Transverse colon (tissue), 4 donors: ENCODE results near the gene SET. TPM values are rescaled to one million over a fixed set of nuclear protein-coding genes. Genes with fewer than 3 reads are reported as not detected.

Experiments used
- DNase-seq: peaks from one replicate; pipeline ENCODE4 v3.0.0-alpha.2; 2019
- H3K27ac ChIP-seq, 4 donors: fragments of 200-600 bp; sonication (generic); 2 replicates each; pipeline ENCODE4 v1.5.1; 2016 to 2018; ENCODE audit warnings: inconsistent platforms in 4 of 4
- H3K27me3 ChIP-seq: fragments of 200-600 bp; sonication (generic); 2 replicates; pipeline ENCODE4 v1.5.1; 2017; ENCODE audit warnings: inconsistent platforms
- H3K36me3 ChIP-seq, 4 donors: fragments of 200-600 bp; sonication (generic); 2 replicates each; pipeline ENCODE4 v1.5.1; 2017 to 2019; ENCODE audit warnings: inconsistent platforms in 4 of 4
- H3K4me1 ChIP-seq, 4 donors: fragments of 200-600 bp; sonication (generic); 2 replicates each; pipeline ENCODE4 v1.5.1; 2017 to 2020; ENCODE audit warnings: inconsistent platforms in 4 of 4
- H3K4me3 ChIP-seq, 4 donors: fragments of 200-600 bp; sonication (generic); 1 replicate in 1 of 4; 2 replicates in 3 of 4; pipeline versions ENCODE4 v1.5.1 to v1.6.1; 2017 to 2019; ENCODE audit warnings: inconsistent platforms in 4 of 4
- H3K9me3 ChIP-seq, 2 donors: fragments of 200-600 bp; sonication (generic); 2 replicates each; pipeline ENCODE4 v1.5.1; 2017 to 2019; ENCODE audit warnings: inconsistent platforms in 2 of 2
- EP300 ChIP-seq: sonication (generic); formaldehyde crosslinking; IDR thresholded peaks from one replicate; pipeline ENCODE4 v1.6.1; 2017; ENCODE audit warnings: antibody characterized with exemption, low read depth
- POLR2A ChIP-seq: fragments of 450-650 bp; IDR thresholded peaks from one replicate; pipeline ENCODE4 v1.6.1; 2016; ENCODE audit warnings: antibody characterized with exemption, mild to moderate bottlenecking, moderate library complexity
- POLR2AphosphoS5 ChIP-seq, 3 donors: sonication (generic); formaldehyde crosslinking; IDR thresholded peaks; one replicate each; pipeline ENCODE4 v1.6.1; 2016; ENCODE audit warnings: antibody characterized with exemption in 3 of 3
- WGBS, 2 donors: methylation state at CpG; one replicate each; pipeline ENCODE4 v1.1.5; 2018; ENCODE audit warnings: low coverage in 1 of 2; 5-methylcytosine and 5-hydroxymethylcytosine counted together
- in situ Hi-C, 4 donors: fragments of 200-750 bp; cut with MboI; loops; one replicate each; pipeline versions ENCODE4 v1.15.0 to v1.15.1; 2017; ENCODE audit warnings: low sequenced_read_pairs in 3 of 4, low pct_ligation_motif_present in 1 of 4, low pct_unique_long_range_greater_than_20kb in 1 of 4
- intact Hi-C: fragments of 100-400 bp; cut with DNase I; formaldehyde crosslinking; loops from one replicate; pipeline ENCODE4 v1.15.1; 2023; ENCODE audit warnings: low total_unique reads
- total RNA-seq, 4 donors: library from RNA; depleted of rRNA; stranded (reverse); fragments of >200 nt; gene quantifications; one replicate each; pipeline ENCODE4 v1.1.0, GENCODE V29; 2016
- TF ChIP-seq, protein P1 (sequence below), 5 experiments: fragments of 200-600 bp in 3 of 5; fragments of 450-650 bp in 2 of 5; sonication (generic) in 3 of 5; IDR thresholded peaks; 1 replicate in 2 of 5; 2 replicates in 3 of 5; pipeline ENCODE4 v1.5.1; 2016 to 2017; ENCODE audit warnings: antibody characterized with exemption in 5 of 5, inconsistent platforms in 3 of 5, mild to moderate bottlenecking in 2 of 5, moderate library complexity in 1 of 5

The SET gene
- total RNA-seq, 4 donors from 2014 or later: 29.2 to 153 (median 64.4) TPM

- in situ Hi-C loops: no loop called here
These were observed 13.5 kb downstream of the SET start, which contains the start of gene PKN3 for GRCh38 chr9:128702445-128702948. PKN3 (plus strand) TSS chr9:128702503; CDS start chr9:128702916, 413 bp downstream.

GRCh38 chr9:128702949-128703615 lies 14.1 kb downstream of the SET start:
- Histone ChIP-seq H3K27ac (peak overlapping the region; percentile 66 to 83 (median 76)), H3K36me3 (no peaks in the 10 kb centered on the region), H3K27me3 (no peaks in the 10 kb centered on the region), H3K9me3 (no peaks in the 10 kb centered on the region), H3K4me3 (peak overlapping the region; percentile 66 to 85 (median 72)), H3K4me1 (peaks cover 0 to 10% (median 6%) of the 10 kb centered on the region in 4 donors)
- intact Hi-C loops (loop anchor here (1.0 kb wide), 1 partner anchor 81 kb away; no protein-coding TSS in a partner anchor), in situ Hi-C loops (no loop called here)
- no peak for TF ChIP-seq POLR2AphosphoS5 (IDR thresholded peaks at IDR 0.05)
- TF ChIP-seq EP300: no peak
- TF ChIP-seq POLR2A: no peak
- TF ChIP-seq, protein P1, sequence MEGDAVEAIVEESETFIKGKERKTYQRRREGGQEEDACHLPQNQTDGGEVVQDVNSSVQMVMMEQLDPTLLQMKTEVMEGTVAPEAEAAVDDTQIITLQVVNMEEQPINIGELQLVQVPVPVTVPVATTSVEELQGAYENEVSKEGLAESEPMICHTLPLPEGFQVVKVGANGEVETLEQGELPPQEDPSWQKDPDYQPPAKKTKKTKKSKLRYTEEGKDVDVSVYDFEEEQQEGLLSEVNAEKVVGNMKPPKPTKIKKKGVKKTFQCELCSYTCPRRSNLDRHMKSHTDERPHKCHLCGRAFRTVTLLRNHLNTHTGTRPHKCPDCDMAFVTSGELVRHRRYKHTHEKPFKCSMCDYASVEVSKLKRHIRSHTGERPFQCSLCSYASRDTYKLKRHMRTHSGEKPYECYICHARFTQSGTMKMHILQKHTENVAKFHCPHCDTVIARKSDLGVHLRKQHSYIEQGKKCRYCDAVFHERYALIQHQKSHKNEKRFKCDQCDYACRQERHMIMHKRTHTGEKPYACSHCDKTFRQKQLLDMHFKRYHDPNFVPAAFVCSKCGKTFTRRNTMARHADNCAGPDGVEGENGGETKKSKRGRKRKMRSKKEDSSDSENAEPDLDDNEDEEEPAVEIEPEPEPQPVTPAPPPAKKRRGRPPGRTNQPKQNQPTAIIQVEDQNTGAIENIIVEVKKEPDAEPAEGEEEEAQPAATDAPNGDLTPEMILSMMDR (IDR thresholded peaks at IDR 0.05): no peak
- WGBS, 2 donors: 12 to 49% methylated on average over 3 to 51 of the region's 55 CpGs
- no peak for DNase-seq

More at GRCh38 chr9:128702445-128702948, 13.5 kb downstream of the SET start, which contains the start of gene PKN3:
- TF ChIP-seq POLR2A: no peak
- TF ChIP-seq, protein P1 (IDR thresholded peaks at IDR 0.05): peak; percentile 89 to 91 (median 90)
- TF ChIP-seq EP300: no peak
- peak in 1 of 3 donors; percentile 18 for TF ChIP-seq POLR2AphosphoS5 (IDR thresholded peaks at IDR 0.05)
- Histone ChIP-seq H3K36me3 (no peaks in the 10 kb centered on the region), H3K9me3 (no peaks in the 10 kb centered on the region), H3K4me1 (peaks cover 0 to 10% (median 6%) of the 10 kb centered on the region in 4 donors), H3K27me3 (no peaks in the 10 kb centered on the region), H3K27ac (peak within 1 kb of the TSS; percentile 66 to 83 (median 76)), H3K4me3 (peak within 1 kb of the TSS; percentile 66 to 85 (median 72))
- peak; percentile 92 for DNase-seq
- WGBS, 2 donors: 0% methylated on average over 61 of the region's 65 CpGs; no CpG with 5 or more reads in 1 of the 2 donors
- intact Hi-C loops: no loop called here

DNA sequence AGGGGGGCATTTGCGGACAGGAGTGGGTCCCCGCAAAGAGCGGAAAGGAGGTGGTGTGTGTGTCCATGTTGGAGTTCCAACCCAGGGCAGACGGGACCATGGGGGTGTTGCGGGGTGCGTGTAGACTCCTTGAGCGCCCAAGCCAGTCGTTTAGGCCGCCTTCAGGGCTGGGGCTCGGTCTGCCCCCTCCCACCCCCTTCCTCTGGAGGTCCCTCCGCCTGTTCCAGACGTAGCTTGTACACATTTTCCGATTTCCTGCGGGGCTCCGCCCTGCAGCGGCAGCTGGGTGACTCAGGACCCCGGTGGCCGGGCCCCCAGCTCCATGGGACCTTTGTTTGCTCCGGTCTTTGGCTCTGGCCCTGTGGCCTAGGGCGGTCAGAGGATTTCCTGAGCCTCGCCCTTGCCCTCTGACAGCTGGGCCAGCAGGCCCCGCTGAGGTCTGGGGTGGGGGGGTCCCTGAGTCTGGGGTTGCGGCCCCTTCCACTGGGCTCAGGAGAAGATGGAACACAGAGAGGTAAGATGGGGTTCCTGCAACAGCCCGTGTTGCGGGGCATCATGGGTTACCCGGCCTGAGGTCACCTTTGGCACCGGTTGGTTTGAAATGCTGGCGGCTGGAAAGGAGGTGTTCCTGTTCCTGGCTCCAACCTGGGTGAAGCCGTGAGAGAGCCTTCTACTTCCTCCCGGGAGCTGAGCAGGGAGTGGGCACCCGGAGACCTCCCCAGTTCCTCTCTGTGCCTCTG lies 14.8 kb downstream of the SET start:
- H3K36me3 ChIP-seq: no peaks in the 10 kb centered on the region
- 66 to 88% methylated on average over 3 to 22 of the region's 31 CpGs for WGBS, 2 donors
- in situ Hi-C loops: no loop called here
- H3K27me3 ChIP-seq: no peaks in the 10 kb centered on the region
- TF ChIP-seq POLR2A: no peak
- no peak for TF ChIP-seq EP300
- no peak for TF ChIP-seq POLR2AphosphoS5 (IDR thresholded peaks at IDR 0.05)
- TF ChIP-seq, protein P1 (IDR thresholded peaks at IDR 0.05): no peak
- H3K9me3 ChIP-seq: no peaks in the 10 kb centered on the region
- H3K27ac ChIP-seq: peak overlapping the region; percentile 66 to 83 (median 76)
- peak overlapping the region in 3 of 4 donors; percentile 66 to 75 (median 69) for H3K4me3 ChIP-seq
- peaks cover 0 to 10% (median 6%) of the 10 kb centered on the region in 4 donors for H3K4me1 ChIP-seq
- no peak for DNase-seq
- intact Hi-C loops: loop anchor here (1.0 kb wide), 1 partner anchor 81 kb away; no protein-coding TSS in a partner anchor

GRCh38 chr9:128704356-128704670 lies 15.3 kb downstream of the SET start:
- TF ChIP-seq EP300 (no peak), POLR2A (no peak), POLR2AphosphoS5 (IDR thresholded peaks at IDR 0.05) (no peak)
- TF ChIP-seq, protein P1 (IDR thresholded peaks at IDR 0.05): no peak
- Histone ChIP-seq H3K9me3 (no peaks in the 10 kb centered on the region), H3K36me3 (no peaks in the 10 kb centered on the region), H3K4me3 (no peak overlapping the region), H3K4me1 (peaks cover 0 to 10% (median 6%) of the 10 kb centered on the region in 4 donors), H3K27ac (peak overlapping the region in 1 of 4 donors; percentile 83), H3K27me3 (no peaks in the 10 kb centered on the region)
- DNase-seq: no peak
- in situ Hi-C loops (no loop called here), intact Hi-C loops (no loop called here)
- 87% methylated on average over 5 of the region's 5 CpGs; no CpG with 5 or more reads in 1 of the 2 donors for WGBS, 2 donors
